ENCODE data around the gene TMEM183A. TPM values are rescaled to one million over a fixed set of nuclear protein-coding genes. Genes with fewer than 3 reads are reported as not detected.

Gene TMEM183A
- total and polyA plus RNA-seq, 2 of the 4 experiments (the other 2 are of a cell fraction): 56.8 to 63.1 TPM

DNA sequence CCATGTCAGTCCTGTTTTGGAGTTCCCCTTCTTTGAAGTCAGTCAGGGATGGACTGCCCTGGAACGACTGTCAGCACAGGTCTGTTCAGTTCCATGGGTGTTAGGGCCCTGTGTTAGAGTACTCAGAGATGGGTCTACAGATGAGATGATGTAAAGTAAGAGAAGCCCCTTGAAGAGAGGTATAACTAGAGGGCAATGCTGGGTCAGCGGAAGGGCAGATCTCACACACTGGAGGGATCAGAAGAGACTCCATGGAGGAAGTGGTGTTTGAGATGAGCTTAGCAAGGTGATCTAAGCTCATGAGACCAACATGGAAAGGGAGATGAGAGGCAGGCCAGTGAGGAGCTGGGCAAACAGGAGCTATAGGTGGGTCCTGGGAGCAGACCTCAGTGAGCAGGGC is 26.7 kb downstream of the TMEM183A start:
- no peak overlapping the region for H2BK15ac ChIP-seq (ENCODE audit: low read depth, low read length)
- H3K9ac ChIP-seq (ENCODE audit: low read depth, low read length): no peak overlapping the region
- intact Hi-C loops (cut with micrococcal nuclease) (loop anchor here (10.0 kb wide), 2 partner anchors 301 to 451 kb away; no protein-coding TSS in a partner anchor), in situ Hi-C loops (cut with MboI; ENCODE audit: low sequenced_read_pairs) (no loop called here), dilution Hi-C loops (cut with HindIII; ENCODE audit: low sequenced_read_pairs, unreplicated experiment) (no loop called here)
- H3K4ac ChIP-seq (ENCODE audit: low read depth, low read length): no peak overlapping the region
- no peak overlapping the region for H3K56ac ChIP-seq (ENCODE audit: extremely low read depth, insufficient read depth, low read length)
- H2BK20ac ChIP-seq (ENCODE audit: low read depth, low read length): no peak overlapping the region
- no peak overlapping the region for H2BK5ac ChIP-seq (ENCODE audit: low read depth, low read length, poor library complexity, severe bottlenecking)
- H3K36me3 ChIP-seq (ENCODE audit: control insufficient read depth, insufficient read depth, low read length): no peaks in the 10 kb centered on the region
- no TSS peak for BruUV-seq (replicated peaks)
- WGBS, 2 experiments (ENCODE audit: extremely low coverage in 2 of 2, insufficient read length in 1 of 2): 91% methylated on average over 1 of the region's 2 CpGs; no CpG with 5 or more reads in 1 of the 2 experiments
- no peak overlapping the region for H4K5ac ChIP-seq (ENCODE audit: low read depth, low read length)
- peaks cover 0 to 9% of the 10 kb centered on the region in 2 experiments; a peak in 2 of 4 replicates for H3K79me1 ChIP-seq (ENCODE audit: low read depth in 1 of 2, low read length in 2 of 2)
- H3K4me3 ChIP-seq (ENCODE audit: insufficient read depth, low read depth, low read length): no peak overlapping the region
- no peak overlapping the region for H3K14ac ChIP-seq (replicated peaks; ENCODE audit: low read depth, low read length)
- H4K8ac ChIP-seq (ENCODE audit: low read depth in 2 of 2, low read length in 2 of 2): no peak overlapping the region
- DNase-seq (no peak), ATAC-seq (ENCODE audit: low read depth) (no peak)
- H3K4me1 ChIP-seq (ENCODE audit: control insufficient read depth, insufficient read depth, low read length): peaks cover 21% of the 10 kb centered on the region
- H3K18ac ChIP-seq (ENCODE audit: low read depth, low read length): no peak overlapping the region
- CTCF ChIA-PET: interaction anchor here (1.1 kb wide), 1 partner anchor 233 kb away, joined by 3 read pairs; no protein-coding TSS in a partner anchor
- 0 out of 2 replicates have a peak, but pooled peaks cover 5% of the 10 kb centered on the region for H3K9me1 ChIP-seq (ENCODE audit: insufficient read depth, low read length)
- no peaks in the 10 kb centered on the region for H3K9me3 ChIP-seq (ENCODE audit: control insufficient read depth, insufficient read depth, low read length)
- H4K91ac ChIP-seq (ENCODE audit: insufficient read depth, low read depth, low read length): no peak overlapping the region
- H2AK9ac ChIP-seq (replicated peaks; ENCODE audit: low read depth, low read length, poor library complexity): no peak overlapping the region
- no peak overlapping the region for H3K23ac ChIP-seq (ENCODE audit: low read depth, low read length)
- no peak overlapping the region for H3K27ac ChIP-seq (ENCODE audit: insufficient read depth, low read length)
- H2AK5ac ChIP-seq (ENCODE audit: low read depth, low read length): no peak overlapping the region
- no peaks in the 10 kb centered on the region for H3K27me3 ChIP-seq (ENCODE audit: control insufficient read depth, insufficient read depth, low read length)
- H4K20me1 ChIP-seq (ENCODE audit: insufficient read depth, low read length): peaks cover 13% of the 10 kb centered on the region
- H2BK120ac ChIP-seq (ENCODE audit: low read depth, low read length): no peak overlapping the region
- no peak for TF ChIP-seq MXI1 (IDR thresholded peaks at IDR 0.05; ENCODE audit: borderline replicate concordance, low read depth, low read length)
- no peak for TF ChIP-seq NFE2L2 (IDR thresholded peaks at IDR 0.05; ENCODE audit: low read depth, low read length)
- TF ChIP-seq MAFK (IDR thresholded peaks at IDR 0.05; ENCODE audit: low read depth, low read length): no peak
- TF ChIP-seq, protein P1, sequence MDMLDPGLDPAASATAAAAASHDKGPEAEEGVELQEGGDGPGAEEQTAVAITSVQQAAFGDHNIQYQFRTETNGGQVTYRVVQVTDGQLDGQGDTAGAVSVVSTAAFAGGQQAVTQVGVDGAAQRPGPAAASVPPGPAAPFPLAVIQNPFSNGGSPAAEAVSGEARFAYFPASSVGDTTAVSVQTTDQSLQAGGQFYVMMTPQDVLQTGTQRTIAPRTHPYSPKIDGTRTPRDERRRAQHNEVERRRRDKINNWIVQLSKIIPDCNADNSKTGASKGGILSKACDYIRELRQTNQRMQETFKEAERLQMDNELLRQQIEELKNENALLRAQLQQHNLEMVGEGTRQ (IDR thresholded peaks at IDR 0.05; ENCODE audit: low read depth, low read length): no peak
- TF ChIP-seq, protein P2, sequence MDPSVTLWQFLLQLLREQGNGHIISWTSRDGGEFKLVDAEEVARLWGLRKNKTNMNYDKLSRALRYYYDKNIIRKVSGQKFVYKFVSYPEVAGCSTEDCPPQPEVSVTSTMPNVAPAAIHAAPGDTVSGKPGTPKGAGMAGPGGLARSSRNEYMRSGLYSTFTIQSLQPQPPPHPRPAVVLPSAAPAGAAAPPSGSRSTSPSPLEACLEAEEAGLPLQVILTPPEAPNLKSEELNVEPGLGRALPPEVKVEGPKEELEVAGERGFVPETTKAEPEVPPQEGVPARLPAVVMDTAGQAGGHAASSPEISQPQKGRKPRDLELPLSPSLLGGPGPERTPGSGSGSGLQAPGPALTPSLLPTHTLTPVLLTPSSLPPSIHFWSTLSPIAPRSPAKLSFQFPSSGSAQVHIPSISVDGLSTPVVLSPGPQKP (IDR thresholded peaks at IDR 0.05; ENCODE audit: borderline replicate concordance, low read depth, low read length): no peak
- TF ChIP-seq SMC3 (IDR thresholded peaks at IDR 0.05; ENCODE audit: low read depth, low read length): no peak
- TF ChIP-seq RAD21 (IDR thresholded peaks at IDR 0.05; ENCODE audit: low read length): no peak
- no peak for TF ChIP-seq RFX5 (IDR thresholded peaks at IDR 0.05; ENCODE audit: low read depth, low read length)
- no peak for TF ChIP-seq CEBPB (IDR thresholded peaks at IDR 0.05; ENCODE audit: low read depth, low read length)
- no peak for TF ChIP-seq FOS (IDR thresholded peaks at IDR 0.05; ENCODE audit: low read depth, low read length)
- TF ChIP-seq, protein P3, sequence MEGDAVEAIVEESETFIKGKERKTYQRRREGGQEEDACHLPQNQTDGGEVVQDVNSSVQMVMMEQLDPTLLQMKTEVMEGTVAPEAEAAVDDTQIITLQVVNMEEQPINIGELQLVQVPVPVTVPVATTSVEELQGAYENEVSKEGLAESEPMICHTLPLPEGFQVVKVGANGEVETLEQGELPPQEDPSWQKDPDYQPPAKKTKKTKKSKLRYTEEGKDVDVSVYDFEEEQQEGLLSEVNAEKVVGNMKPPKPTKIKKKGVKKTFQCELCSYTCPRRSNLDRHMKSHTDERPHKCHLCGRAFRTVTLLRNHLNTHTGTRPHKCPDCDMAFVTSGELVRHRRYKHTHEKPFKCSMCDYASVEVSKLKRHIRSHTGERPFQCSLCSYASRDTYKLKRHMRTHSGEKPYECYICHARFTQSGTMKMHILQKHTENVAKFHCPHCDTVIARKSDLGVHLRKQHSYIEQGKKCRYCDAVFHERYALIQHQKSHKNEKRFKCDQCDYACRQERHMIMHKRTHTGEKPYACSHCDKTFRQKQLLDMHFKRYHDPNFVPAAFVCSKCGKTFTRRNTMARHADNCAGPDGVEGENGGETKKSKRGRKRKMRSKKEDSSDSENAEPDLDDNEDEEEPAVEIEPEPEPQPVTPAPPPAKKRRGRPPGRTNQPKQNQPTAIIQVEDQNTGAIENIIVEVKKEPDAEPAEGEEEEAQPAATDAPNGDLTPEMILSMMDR (conservative IDR thresholded peaks at IDR 0.05; ENCODE audit: low read depth, low read length): no peak
- TF ChIP-seq BHLHE40 (IDR thresholded peaks at IDR 0.05; ENCODE audit: low read depth, low read length): no peak
- no peak for TF ChIP-seq CHD1 (IDR thresholded peaks at IDR 0.05; ENCODE audit: low read depth, low read length)
- TF ChIP-seq RCOR1 (IDR thresholded peaks at IDR 0.05; ENCODE audit: insufficient replicate concordance, low read length): no peak
- no peak for TF ChIP-seq POLR2A (IDR thresholded peaks at IDR 0.05; ENCODE audit: low read depth, low read length)
- no peak for TF ChIP-seq MAZ (IDR thresholded peaks at IDR 0.05; ENCODE audit: borderline replicate concordance, low read depth, low read length)
- no peak overlapping the region for H3K4me2 ChIP-seq (ENCODE audit: low read depth, low read length)
- H2AFZ ChIP-seq (replicated peaks; ENCODE audit: low read length, poor library complexity): no peak overlapping the region
- POLR2A ChIA-PET (ENCODE audit: unreplicated experiment): no interaction called here
